Measurements from ENCODE around the gene AP5Z1. TPM values are rescaled to one million over a fixed set of nuclear protein-coding genes. Genes with fewer than 3 reads are reported as not detected.
"Not testable (repeated sequence)": the region's sequence is repeated elsewhere in the genome, so short reads cannot be mapped to it uniquely, and the experiment has no call there.

Gene AP5Z1
- total RNA-seq, 1 donor from 2014 or later = 21.4 TPM

GRCh38 chr7:4788627-4789189 lies 13.3 kb downstream of the AP5Z1 start:
- DNase-seq (ENCODE audit: low spot score) = no peak

GRCh38 chr7:4789194-4790077 lies 14.0 kb downstream of the AP5Z1 start:
- no peak for DNase-seq (ENCODE audit: low spot score)

- no peak for DNase-seq (ENCODE audit: low spot score)
Observed at GRCh38 chr7:4790078-4790465, 14.6 kb downstream of the AP5Z1 start.

DNA sequence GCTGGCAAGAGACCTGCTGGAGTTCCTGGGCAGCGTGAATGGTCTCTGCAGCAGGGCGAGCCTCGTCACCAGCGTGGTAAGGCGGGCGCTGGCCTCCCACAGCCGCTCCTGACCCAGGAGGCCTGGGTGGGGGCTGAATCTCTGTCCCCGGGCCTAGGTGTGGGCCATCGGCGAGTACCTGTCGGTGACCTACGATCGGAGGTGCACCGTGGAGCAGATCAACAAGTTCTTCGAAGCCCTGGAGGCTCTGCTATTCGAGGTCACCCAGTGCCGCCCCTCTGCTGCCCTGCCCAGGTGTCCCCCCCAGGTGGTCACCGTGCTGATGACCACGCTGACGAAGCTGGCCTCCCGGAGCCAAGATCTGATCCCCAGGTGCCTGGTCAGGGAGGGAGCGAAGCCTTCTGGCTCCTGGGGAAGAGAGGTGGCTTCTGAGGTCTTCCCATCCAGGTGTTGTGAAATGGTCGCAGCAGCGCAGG lies 15.1 kb downstream of the AP5Z1 start:
- DNase-seq (ENCODE audit: low spot score) = no peak

DNA sequence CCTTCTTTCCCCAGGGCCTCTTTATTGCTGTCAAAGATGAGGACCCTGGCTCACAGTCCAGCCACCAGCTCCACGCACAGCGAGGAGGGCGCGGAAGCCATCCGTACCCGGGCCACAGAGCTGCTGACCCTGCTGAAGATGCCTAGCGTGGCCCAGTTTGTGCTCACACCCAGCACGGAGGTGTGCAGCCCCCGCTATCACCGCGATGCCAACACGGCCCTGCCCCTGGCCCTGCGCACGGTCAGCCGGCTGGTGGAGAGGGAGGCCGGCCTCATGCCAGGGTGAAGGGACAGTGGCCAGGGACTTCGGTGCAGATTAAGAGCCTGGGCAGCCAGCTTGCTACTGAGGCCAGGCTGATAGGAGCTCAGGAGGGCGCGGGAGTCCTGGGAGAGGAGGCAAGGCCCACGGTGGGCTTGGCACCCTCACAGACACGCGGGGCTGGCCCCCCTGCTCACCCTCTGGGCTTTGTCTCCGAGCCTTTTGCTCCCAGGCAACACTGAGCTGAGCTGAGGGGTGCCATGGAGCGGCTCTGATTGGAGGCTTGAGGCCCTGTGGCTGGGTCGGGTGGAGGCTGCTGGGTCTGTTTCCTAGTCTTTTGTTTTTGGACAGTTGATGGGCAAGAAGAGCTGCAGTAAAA lies 15.8 kb downstream of the AP5Z1 start:
- no peak for DNase-seq (ENCODE audit: low spot score)

DNA sequence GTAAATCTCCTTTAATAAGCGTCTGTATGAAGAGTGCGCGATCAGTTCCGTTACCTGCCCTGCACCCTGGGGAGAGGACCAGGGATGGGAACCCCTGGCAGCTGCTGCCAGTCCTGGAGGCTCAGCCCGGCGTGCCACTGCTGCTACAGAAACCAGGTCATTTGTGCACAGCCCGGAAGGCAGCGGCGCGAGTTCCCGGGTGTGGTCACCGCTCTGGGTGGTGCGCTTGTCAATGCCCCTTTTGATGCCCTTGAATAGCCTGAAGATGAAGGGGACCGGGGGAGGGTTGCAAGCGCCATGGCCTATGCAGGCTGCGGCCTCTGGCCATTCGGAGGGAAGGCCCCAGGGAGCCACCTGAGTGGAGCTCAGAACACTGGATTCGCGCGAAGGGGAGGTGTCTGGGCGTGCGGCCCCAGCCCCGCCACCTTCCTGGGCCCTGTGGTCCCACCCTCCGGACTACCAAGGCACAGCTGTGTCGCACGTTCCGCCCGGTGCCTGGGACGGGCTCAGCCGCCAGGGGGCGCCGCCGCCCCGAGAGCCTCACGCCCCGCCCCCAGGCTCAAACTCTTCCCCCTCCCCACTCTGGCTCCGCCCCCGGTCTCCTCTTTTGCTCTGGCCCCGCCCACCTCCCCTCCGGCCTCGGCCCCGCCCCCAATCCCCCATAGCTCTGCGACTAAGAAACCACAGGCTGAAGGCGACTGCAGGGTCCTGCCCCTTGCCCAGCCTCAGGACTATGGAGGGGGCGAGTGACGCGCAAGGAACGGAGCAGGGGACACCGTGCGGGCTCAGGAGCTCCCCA lies 16.5 kb downstream of the AP5Z1 start:
- peak; percentile 34 for DNase-seq (ENCODE audit: low spot score)

- DNase-seq (ENCODE audit: low spot score) = peak; percentile 25
Observed at GRCh38 chr7:4792537-4793126, 17.2 kb downstream of the AP5Z1 start.

DNA sequence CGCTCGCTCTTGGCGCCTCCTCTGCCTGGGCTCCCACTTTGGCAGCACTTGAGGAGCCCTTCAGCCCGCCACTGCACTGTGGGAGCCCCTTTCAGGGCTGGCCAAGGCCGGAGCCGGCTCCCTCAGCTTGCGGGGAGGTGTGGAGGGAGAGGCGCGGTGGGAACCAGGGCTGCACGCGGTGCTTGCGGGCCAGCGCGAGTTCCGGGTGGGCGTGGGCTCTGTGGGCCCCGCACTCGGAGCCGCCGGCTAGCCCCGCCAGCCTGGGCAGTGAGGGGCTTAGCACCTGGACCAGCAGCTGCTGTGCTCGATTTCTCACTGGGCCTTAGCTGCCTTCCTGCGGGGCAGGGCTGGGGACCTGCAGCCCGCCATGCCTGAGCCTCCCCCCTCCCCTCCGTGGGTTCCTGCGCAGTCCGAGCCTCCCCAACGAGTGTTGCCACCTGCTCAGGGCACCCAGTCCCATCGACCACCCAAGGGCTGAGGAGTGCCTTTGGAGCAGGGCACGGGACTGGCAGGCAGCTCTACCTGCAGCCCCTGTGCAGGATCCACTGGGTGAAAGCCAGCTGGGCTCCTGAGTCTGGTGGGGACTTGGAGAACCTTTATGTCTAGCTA lies 18.1 kb downstream of the AP5Z1 start:
- not testable (repeated sequence) for DNase-seq (ENCODE audit: low spot score)

- not testable (repeated sequence) for DNase-seq (ENCODE audit: low spot score)
Observed at GRCh38 chr7:4794171-4794570, 18.7 kb downstream of the AP5Z1 start.

DNA sequence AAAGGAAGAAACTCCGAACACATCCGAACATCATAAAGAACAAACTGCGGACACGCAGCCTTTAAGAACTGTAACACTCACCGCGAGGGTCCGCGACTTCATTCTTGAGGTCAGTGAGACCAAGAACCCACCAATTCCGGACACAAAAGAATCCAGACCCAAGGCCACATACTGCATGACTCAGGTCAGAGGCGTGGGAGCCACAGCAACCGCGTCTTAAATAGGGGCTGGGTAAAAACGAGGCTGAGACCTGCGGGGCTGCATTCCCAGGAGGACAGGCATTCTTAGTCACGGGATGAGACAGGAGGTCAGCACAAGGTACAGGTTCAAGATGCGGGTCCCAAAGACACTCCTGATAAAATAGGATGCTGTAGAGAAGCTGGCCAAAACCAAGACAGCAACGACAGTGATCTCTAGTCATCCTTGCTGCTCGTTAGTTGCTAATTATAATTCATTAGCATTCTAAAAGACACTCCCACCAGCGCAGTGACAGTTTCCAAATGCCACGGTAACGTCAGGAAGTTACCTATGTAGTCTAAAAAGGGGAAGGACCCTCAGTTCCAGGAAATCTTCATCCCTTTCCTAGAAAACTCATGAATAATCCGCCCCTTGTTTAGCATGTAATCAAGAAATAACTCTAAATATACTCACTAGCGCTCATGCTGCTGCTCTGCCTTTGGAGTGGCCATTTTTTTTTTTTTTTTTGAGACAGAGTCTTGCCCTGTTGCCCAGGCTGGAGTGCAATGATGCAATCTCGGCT lies 19.3 kb downstream of the AP5Z1 start:
- no peak for DNase-seq (ENCODE audit: low spot score)

DNA sequence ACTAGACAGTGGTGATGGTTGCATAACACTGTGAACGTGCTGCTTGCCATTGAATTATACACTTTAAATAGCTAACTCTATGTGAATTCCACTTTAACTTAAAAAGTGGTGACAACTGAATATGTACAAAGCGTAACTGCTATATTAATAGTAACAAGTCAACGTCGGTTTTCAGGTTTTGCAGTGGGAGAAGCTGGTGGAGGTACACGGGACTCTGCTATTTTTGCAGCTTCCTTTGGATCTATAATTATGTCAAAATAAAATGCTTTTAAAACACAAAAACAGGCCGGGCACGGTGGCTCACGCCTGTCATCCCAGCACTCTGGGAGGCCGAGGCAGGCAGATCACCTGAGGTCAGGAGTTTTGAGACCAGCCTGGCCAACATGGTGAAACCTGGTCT lies 21.0 kb downstream of the AP5Z1 start:
- DNase-seq (ENCODE audit: low spot score) = no peak

- DNase-seq (ENCODE audit: low spot score) = no peak
Observed at GRCh38 chr7:4797858-4798705, 22.7 kb downstream of the AP5Z1 start.

DNA sequence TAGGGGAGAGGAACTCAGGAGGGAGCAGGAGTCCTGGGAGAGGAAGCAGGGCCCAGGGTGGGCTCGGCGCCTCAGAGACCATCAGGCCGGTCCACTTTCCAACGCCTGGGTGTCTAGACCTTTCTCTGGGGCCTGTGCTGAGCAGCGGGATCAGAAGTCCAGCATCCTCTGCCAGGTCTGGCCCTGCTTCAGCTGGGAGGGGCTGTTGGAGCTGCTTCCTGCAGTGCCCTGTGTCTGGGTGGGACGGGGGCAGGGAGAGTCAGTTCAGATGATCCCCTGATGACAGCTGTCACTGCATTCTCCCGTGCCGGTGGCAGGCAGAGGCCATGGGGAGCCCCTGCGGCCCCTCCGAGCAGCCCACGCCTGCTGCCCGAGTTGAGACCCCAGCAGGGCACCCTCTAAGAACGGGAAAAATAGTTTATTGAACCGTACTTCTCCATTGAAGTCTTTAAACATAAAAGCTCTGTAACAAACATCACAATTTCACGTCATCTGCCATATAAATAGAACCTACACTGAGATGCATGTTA lies 23.3 kb downstream of the AP5Z1 start:
- no peak for DNase-seq (ENCODE audit: low spot score)

DNA sequence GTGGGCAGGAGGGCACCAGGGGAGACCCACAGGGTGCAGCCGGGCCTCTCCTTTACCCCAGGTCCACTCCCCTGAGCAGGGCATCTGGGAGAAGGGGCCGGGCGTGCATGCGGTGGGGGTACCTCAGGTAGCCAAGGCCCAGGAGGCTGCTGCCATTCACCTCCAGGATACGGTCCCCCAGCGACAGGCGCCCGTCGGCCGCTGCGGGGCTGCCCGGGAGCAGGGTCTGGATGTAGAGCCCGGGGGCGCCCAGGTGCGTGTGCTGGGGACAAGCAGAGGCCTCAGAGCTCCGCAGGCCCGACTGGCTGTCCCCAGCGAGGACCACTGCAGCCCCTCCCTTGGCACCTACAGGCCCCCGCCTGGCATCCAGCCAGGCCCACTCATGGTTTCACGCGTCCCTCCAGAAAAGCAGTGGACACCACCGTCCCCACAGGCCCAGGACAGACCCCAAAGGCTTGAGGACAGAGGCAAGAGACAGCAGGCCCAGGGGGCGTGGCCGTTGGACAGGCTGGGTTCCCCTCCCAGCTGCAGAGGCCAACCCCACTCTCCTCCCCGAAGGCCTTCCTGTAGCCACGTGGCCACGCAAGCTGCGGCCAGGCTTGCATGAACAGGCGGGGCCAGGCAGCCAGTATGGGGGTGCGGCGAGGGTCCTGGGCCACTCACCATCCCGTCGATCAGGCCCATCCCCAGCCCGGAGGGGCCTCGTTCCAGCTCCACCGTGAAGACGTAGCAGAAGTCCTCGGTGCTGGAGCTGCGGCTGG lies 24.3 kb downstream of the AP5Z1 start:
- DNase-seq (ENCODE audit: low spot score) = peak; percentile 22

- no peak for DNase-seq (ENCODE audit: low spot score)
Observed at GRCh38 chr7:4800487-4800886, 25.1 kb downstream of the AP5Z1 start.

DNA sequence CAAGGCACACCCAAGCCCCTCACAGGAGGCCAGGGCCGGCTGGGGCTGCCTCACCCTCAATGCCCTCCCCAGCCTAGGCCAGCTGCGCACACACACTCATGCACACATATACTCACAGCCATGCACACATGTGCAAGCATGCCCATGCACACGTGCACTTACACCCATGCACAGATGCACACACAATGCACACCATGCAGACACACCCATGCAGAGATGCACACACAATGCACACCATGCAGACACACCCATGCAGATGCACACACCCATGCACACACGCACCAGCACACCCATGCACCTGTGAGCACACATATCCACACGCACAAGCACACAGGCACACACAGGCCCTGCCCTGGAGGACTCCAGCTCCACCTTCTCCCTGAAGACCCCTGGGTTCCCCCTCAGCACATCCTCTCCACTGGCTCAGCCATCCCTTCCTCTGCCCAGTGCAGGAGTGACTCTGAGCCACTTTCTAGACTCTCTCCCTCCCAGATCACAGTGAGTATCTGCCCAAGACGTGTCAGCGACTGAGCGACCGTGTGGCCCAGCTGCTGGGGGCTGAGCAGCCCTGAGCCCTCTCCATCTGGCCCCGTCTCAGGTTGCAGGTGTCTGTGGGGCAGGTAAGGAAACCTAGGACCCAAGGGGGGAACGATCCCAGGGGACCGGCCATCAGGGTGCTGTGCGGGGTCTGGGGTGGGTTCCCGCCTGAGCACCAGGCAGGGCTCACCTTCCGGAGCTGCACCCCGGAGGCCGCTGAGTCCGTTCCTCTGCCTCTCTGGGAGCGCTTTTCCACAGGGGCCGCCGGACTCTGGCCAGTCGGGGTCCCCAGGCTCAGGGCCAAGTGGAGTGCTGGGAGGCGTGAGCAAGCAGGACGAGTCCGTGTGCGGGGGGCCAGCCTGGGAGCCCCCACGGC lies 25.8 kb downstream of the AP5Z1 start:
- DNase-seq (ENCODE audit: low spot score) = no peak

DNA sequence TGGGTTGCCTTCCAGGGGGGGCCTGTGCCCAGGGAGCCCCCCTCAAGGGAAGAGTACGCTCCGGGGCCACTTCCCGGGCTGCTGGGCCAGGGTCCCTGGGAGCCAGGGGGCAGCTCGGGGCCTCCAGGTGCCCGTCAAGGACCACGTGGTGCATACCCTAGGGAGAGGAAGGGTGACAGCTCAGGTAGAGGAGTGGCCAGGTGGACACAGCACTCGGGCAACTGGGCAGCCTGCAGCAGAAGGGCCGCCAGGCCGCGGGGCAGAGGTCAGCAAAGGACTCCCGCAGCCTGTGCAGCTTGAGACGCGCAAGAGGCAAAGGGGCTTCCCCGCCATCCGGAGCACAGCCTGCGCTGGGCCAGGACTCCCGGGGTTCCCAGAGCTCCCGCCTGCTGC lies 26.4 kb downstream of the AP5Z1 start:
- no peak for DNase-seq (ENCODE audit: low spot score)

Measured in umbilical cord (tissue), 2 donors.